Measurements from ENCODE around the gene YWHAB. TPM values are rescaled to one million over a fixed set of nuclear protein-coding genes. Genes with fewer than 3 reads are reported as not detected.
A peak's percentile ranks its signal among the peaks of the same experiment; 100 is the strongest.

The YWHAB gene
- polyA plus RNA-seq, 1 of the 3 experiments (the other 2 are of a cell fraction): 84.3 TPM

DNA sequence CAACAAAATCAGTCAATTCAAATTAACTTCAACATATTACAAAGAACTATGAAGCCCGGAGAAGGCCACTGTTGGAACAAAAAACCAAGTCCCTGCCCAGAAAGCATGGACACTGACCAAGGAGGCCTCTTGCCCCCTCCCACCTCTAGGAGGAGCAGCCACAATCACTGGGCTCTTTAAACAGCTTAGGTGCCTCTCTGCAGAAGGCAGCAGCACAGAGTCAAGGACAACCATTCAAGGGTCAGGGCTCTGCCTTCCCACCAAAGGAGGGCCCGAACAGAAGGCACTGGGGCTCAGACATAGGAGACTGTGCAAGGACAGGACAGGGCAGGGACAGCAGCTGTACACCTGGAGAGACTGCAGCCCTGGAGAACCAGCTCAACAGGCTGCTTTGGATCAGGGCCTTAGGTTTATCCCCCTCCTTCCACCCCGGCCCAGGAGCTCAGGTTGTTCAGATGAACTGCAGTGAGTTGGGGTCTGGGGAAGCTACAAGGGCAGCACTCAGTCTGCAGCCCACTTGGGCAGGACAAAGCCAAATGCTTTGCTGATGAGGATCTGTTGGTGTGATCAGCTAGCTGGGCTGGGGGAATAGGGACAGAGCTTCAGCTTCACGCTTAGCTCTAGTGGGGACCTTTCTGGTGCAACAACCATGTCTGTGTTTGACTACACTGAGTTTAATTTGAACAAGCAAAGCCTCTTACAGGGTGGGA lies 56.9 kb downstream of the YWHAB start:
- 77% methylated on average over 2 of the region's 4 CpGs for WGBS (ENCODE audit: low lambda C conversion rate)
- H4K20me1 ChIP-seq (ENCODE audit: insufficient read depth): no peaks in the 10 kb centered on the region
- H3K4me2 ChIP-seq: no peak overlapping the region
- POLR2A ChIA-PET: no interaction called here
- H3K79me2 ChIP-seq (ENCODE audit: insufficient read depth): no peaks in the 10 kb centered on the region
- H3K4me1 ChIP-seq (ENCODE audit: control insufficient read depth in 1 of 2, insufficient read depth in 2 of 2, low read depth in 1 of 2, low read length in 1 of 2): no peaks in the 10 kb centered on the region
- no peak overlapping the region for H2AFZ ChIP-seq (ENCODE audit: low read depth)
- peaks cover 30 to 75% of the 10 kb centered on the region in 2 experiments for H3K36me3 ChIP-seq (replicated peaks in 1 of 2; ENCODE audit: control insufficient read depth in 1 of 2, insufficient read depth in 2 of 2, low read length in 1 of 2)
- no peak overlapping the region for H3K9ac ChIP-seq
- CTCF ChIA-PET: interaction anchor here (0.6 to 1.5 kb wide), 8 partner anchors 15 to 829 kb away, joined by 3 to 8 read pairs (median 3); no protein-coding TSS in a partner anchor
- DNase-seq: no peak
- no peak overlapping the region for H3K4me3 ChIP-seq (ENCODE audit: low read depth in 2 of 2, low read length in 1 of 2)
- H3K9me3 ChIP-seq: no peaks in the 10 kb centered on the region
- no peaks in the 10 kb centered on the region for H3K27me3 ChIP-seq (ENCODE audit: insufficient read depth)
- no peak overlapping the region; a peak in 1 of 4 replicates for H3K27ac ChIP-seq (ENCODE audit: low read depth in 2 of 2, low read length in 1 of 2)
- TF ChIP-seq MEF2A (IDR thresholded peaks at IDR 0.05; ENCODE audit: borderline replicate concordance, low read depth): no peak
- TF ChIP-seq, protein P1, sequence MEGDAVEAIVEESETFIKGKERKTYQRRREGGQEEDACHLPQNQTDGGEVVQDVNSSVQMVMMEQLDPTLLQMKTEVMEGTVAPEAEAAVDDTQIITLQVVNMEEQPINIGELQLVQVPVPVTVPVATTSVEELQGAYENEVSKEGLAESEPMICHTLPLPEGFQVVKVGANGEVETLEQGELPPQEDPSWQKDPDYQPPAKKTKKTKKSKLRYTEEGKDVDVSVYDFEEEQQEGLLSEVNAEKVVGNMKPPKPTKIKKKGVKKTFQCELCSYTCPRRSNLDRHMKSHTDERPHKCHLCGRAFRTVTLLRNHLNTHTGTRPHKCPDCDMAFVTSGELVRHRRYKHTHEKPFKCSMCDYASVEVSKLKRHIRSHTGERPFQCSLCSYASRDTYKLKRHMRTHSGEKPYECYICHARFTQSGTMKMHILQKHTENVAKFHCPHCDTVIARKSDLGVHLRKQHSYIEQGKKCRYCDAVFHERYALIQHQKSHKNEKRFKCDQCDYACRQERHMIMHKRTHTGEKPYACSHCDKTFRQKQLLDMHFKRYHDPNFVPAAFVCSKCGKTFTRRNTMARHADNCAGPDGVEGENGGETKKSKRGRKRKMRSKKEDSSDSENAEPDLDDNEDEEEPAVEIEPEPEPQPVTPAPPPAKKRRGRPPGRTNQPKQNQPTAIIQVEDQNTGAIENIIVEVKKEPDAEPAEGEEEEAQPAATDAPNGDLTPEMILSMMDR (IDR thresholded peaks at IDR 0.05): peak; percentile 12; the same call in 1 of the 2 replicates
- no peaks in the 10 kb centered on the region for H3K9me2 ChIP-seq
- H3F3A ChIP-seq (replicated peaks; ENCODE audit: insufficient read depth): peaks cover 15% of the 10 kb centered on the region

DNA sequence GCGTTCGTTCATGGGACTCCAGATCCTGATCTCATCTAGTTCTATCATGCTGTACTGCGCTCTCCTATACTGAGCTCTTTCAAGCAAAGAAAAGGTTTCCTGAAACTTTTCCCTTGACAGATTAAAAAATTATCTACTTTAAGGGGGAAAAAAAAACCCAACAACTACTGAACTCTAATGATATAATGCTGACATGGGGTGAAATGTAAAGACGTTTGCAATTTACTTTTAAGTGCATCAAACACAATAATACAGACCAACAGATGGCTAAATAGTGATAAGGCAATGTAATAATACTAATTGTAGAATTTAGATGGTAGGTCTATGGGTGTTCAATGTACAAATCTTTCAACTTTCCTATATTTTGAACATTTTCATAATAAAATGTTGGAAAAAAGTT lies 58.3 kb downstream of the YWHAB start:
- Histone ChIP-seq H3K9ac (no peak overlapping the region), H3K9me3 (no peaks in the 10 kb centered on the region), H3F3A (replicated peaks; ENCODE audit: insufficient read depth) (peaks cover 15% of the 10 kb centered on the region), H3K79me2 (ENCODE audit: insufficient read depth) (no peaks in the 10 kb centered on the region), H3K4me3 (ENCODE audit: low read depth in 2 of 2, low read length in 1 of 2) (no peak overlapping the region), H3K4me2 (no peak overlapping the region), H3K36me3 (replicated peaks in 1 of 2; ENCODE audit: control insufficient read depth in 1 of 2, insufficient read depth in 2 of 2, low read length in 1 of 2) (peaks cover 39 to 83% of the 10 kb centered on the region in 2 experiments), H3K4me1 (ENCODE audit: control insufficient read depth in 1 of 2, insufficient read depth in 2 of 2, low read depth in 1 of 2, low read length in 1 of 2) (no peaks in the 10 kb centered on the region), H4K20me1 (ENCODE audit: insufficient read depth) (no peaks in the 10 kb centered on the region), H3K9me2 (no peaks in the 10 kb centered on the region), H2AFZ (ENCODE audit: low read depth) (no peak overlapping the region), H3K27me3 (ENCODE audit: insufficient read depth) (no peaks in the 10 kb centered on the region), H3K27ac (ENCODE audit: low read depth in 2 of 2, low read length in 1 of 2) (no peak overlapping the region)
- DNase-seq: no peak
- ChIA-PET CTCF (interaction anchor here (1.5 kb wide), 1 partner anchor 153 kb away, joined by 3 read pairs; no protein-coding TSS in a partner anchor), POLR2A (no interaction called here)
- TF ChIP-seq TEAD4 (IDR thresholded peaks at IDR 0.05; ENCODE audit: borderline replicate concordance, insufficient read depth) (no peak), GATA2 (CRISPR knock-in tag; IDR thresholded peaks at IDR 0.05) (no peak)
- TF ChIP-seq, protein P2, sequence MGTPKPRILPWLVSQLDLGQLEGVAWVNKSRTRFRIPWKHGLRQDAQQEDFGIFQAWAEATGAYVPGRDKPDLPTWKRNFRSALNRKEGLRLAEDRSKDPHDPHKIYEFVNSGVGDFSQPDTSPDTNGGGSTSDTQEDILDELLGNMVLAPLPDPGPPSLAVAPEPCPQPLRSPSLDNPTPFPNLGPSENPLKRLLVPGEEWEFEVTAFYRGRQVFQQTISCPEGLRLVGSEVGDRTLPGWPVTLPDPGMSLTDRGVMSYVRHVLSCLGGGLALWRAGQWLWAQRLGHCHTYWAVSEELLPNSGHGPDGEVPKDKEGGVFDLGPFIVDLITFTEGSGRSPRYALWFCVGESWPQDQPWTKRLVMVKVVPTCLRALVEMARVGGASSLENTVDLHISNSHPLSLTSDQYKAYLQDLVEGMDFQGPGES (IDR thresholded peaks at IDR 0.05; ENCODE audit: low read depth, low read length): no peak
- 82% methylated on average over 4 of the region's 4 CpGs for WGBS (ENCODE audit: low lambda C conversion rate)

DNA sequence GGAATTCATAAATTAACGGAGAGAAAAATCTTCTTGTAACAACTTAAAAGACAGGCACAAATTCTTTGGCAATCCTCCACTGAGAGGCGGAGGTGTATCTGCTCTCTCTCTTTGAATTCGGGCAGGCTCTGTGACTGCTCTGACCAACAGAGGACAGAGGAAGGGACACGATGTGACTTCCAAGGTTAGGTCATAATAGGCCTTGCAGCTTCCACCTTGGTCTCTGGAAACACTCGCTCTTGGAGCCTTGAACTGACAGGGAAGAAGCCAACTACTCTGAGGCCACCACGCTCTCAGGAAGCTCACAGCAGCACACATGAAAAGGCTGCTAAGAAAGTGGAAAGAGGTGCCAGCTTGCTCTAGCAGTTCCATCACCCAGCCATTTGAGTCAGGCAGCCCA lies 59.8 kb downstream of the YWHAB start:
- Histone ChIP-seq H3K9ac (no peak overlapping the region), H3K4me1 (ENCODE audit: control insufficient read depth in 1 of 2, insufficient read depth in 2 of 2, low read depth in 1 of 2, low read length in 1 of 2) (no peaks in the 10 kb centered on the region), H3K9me3 (no peaks in the 10 kb centered on the region), H3K4me3 (ENCODE audit: low read depth in 2 of 2, low read length in 1 of 2) (no peak overlapping the region), H3K79me2 (ENCODE audit: insufficient read depth) (no peaks in the 10 kb centered on the region), H3K36me3 (replicated peaks in 1 of 2; ENCODE audit: control insufficient read depth in 1 of 2, insufficient read depth in 2 of 2, low read length in 1 of 2) (peaks cover 51 to 86% of the 10 kb centered on the region in 2 experiments), H2AFZ (ENCODE audit: low read depth) (no peak overlapping the region), H3F3A (replicated peaks; ENCODE audit: insufficient read depth) (peaks cover 15% of the 10 kb centered on the region), H3K4me2 (no peak overlapping the region), H3K9me2 (no peaks in the 10 kb centered on the region), H4K20me1 (ENCODE audit: insufficient read depth) (no peaks in the 10 kb centered on the region), H3K27me3 (ENCODE audit: insufficient read depth) (no peaks in the 10 kb centered on the region), H3K27ac (ENCODE audit: low read depth in 2 of 2, low read length in 1 of 2) (no peak overlapping the region)
- WGBS (ENCODE audit: low lambda C conversion rate): 88% methylated on average over 6 of the region's 6 CpGs
- TF ChIP-seq GATA2 (CRISPR knock-in tag; IDR thresholded peaks at IDR 0.05) (no peak), RAD21 (IDR thresholded peaks at IDR 0.05; ENCODE audit: low read length) (no peak), ELF1 (IDR thresholded peaks at IDR 0.05) (no peak), CHD2 (IDR thresholded peaks at IDR 0.05; ENCODE audit: low read length, partially characterized antibody) (no peak)
- TF ChIP-seq, protein P3, sequence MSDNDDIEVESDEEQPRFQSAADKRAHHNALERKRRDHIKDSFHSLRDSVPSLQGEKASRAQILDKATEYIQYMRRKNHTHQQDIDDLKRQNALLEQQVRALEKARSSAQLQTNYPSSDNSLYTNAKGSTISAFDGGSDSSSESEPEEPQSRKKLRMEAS (IDR thresholded peaks at IDR 0.05; ENCODE audit: low read depth): no peak
- CTCF ChIA-PET: no interaction called here
- DNase-seq: no peak
- POLR2A ChIA-PET: no interaction called here

Measured in SK-N-SH (cell line).